CD4-positive, alpha-beta T cell treated with Interleukin-10 for 1 hour (primary cell): Measurements from ENCODE around the gene LRRD1.
A peak's percentile ranks its signal among the peaks of the same experiment; 100 is the strongest.
"Not testable (repeated sequence)": the region's sequence is repeated elsewhere in the genome, so short reads cannot be mapped to it uniquely, and the experiment has no call there.

Experiments used
- DNase-seq: peaks from one replicate; pipeline ENCODE4 v3.0.0-alpha.2; 2020

LRRD1 gene

DNA sequence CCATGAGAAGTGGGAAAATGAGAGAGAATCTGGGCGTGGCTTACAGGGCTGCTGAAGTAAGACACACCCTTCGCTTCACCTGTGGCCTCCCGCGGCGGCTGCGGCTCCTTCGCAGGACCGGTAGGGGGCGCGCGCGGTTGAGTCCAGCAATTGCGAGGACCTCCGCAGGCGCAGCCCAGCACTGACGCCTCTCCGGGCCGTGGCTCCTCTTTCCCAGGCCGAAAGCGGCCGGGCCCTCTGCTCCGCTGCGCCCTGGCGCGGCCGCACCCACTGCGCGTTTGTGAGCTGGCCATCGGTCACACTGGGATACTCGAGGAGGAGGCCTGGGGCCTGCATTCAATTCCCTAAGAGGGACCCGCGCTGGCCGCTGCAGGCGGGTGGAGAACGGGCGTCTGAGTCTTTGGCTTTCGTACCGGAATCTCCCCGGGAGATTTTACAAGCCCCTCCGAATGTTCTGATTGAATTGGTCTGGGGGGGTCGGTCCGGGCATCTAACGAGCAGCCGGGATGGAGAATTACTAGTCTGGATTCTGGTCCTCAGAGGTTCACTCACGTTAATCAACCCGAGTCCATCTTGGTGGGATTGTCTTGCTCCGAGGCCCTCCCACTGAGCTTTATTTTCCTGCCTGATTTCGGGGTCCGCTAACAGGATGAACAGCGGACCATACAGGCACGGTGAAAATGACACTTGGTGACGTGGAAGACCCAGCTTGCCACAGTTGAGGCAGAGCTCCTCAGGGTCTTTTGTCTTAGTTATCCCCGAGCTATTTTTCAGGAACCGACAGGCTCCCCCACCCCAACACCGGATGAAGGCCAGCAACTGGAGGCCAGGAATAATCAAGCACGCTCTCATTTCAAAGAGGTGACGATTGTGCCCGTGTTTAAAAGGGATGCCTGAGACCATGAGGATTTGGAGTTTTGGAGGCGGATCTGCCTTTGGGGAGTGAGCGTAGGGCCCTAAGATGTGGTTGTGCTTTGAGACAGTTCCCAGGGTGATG lies at the start of gene LRRD1:
Gene LRRD1 (minus strand): TSS at position 215 of the 997 bp plus-strand sequence. CDS start 13,940 bp downstream, outside the sequence.
- DNase-seq = peak; percentile 91

DNA sequence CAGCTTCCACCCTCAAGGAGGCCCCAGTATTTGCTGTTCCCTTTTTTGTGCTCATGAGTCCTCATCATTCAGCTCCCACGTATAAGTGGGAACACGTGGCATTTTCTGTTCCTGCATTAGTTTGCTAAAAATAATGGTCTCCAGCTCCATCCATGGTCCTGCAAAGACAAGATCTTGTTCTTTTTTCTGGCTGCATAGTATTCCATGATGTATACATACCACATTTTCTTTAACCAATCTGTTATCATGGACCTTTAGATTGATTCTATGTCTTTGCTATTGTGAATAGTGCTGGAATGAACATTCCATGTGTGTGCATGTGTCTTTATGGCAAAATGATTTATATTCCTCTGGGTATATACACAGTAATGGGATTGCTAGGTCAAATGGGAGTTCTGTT lies 49.8 kb upstream of the LRRD1 start:
- DNase-seq = no peak

DNA sequence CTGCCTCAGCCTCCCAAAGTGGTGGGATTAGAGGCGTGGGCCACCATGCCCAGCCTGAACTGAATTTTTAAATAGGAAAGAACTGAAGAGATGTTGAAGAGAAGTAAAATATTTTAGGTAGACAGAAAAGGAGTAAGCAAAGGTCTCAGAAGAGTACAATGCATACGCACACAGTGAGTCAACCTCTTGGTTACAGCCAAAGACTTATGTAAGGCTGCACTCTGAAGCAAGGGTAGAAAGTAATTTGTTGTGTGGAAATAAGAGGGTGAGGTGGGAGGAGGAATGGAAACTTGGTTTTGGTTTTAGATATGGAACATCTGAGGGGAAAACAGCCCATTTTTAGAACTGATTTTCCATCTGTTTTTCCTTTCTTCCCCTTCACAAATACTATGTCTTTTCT lies 49.2 kb upstream of the LRRD1 start:
- DNase-seq = no peak

DNA sequence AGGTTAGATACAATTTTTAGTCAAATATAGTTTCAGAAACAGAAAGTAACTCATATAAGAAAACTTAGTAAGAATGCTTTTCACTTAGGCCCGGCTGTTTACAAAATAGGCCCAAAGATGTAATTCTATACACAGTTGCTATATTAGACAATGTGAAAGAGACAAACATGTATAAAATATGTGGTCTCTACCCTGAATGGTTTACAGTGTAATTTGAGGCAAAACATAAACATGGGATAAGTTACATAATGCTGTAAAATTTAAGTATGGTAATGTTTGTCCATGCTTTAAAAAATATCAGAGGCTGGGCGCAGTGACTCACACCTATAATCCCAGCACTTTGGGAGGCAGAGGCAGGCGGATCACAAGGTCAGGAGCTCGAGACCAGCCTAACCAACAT lies 48.0 kb upstream of the LRRD1 start:
- DNase-seq = no peak

DNA sequence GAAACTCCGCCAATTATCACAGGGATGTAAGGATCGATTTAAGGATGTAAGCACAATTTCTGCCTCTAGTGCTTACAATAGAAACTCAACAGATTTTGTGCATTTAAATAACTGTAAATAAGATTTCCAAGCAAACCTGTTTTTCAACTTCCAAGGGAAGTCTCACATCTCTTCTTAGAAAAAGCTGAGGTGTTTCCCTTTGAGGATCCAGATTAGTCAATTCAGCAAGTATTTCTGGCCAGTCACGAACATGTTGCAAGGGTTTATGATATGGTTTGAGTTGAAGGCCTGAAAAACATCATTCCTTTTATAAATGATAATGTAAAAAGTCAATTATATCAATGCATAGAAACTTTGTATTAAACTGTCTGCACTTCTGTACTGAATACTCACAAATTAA lies 42.8 kb upstream of the LRRD1 start:
- no peak for DNase-seq

DNA sequence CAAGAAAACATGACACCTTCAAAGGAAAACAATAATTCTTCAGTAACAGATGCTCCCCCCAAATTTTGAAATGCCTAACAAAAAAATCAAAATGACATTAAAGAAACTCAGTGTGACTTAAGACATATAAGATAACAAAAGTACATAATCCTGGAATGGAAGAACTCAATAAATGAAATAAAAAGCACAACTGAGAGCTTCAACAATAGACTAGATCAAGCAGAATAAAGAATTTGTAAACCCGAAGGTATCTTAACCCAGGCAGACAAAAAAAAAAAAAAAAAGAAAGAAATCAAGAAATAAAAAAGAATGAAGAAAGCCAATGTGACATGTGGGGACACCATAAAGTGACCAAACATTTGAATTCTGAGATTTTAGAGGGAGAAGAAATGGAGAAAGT lies 27.7 kb upstream of the LRRD1 start:
- DNase-seq = peak; percentile 2

DNA sequence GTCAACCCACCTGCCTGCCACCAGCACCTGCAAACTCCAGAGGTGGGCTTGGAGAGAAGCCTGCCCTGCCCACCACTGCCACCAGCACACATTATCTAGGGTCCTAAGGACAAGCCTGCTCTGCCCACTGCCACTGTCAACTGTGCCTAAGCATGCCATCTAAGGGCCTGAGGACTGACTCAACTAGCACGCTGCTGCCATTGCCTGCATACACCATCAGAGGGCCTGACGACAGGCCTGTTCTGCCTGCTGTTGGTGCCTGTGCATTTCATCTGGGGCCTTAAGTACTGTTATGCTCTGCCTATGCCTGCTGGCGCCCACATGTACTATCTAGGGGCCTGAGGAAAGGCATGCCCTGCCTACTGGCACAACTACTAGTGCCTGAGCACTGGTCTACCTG lies 27.0 kb upstream of the LRRD1 start:
- DNase-seq = no peak

DNA sequence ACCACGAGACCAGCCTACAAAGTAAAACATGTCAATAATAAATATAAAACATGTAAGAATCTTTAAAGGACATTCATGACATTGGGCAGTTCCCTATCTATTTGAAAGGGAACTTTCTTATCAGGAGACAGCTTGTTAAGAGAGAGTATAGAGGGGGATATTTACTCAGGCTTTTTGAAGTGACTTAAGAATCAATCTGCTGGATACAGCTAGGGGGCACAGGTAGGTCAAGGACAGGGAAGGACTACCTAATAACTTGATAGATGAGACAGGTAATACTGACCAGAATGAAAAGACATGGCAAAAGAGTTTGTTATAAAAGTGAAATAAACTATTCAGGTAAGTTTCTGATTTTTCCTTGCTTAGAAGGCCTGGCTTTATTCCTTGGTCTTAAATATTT lies 21.8 kb upstream of the LRRD1 start:
- DNase-seq = no peak

DNA sequence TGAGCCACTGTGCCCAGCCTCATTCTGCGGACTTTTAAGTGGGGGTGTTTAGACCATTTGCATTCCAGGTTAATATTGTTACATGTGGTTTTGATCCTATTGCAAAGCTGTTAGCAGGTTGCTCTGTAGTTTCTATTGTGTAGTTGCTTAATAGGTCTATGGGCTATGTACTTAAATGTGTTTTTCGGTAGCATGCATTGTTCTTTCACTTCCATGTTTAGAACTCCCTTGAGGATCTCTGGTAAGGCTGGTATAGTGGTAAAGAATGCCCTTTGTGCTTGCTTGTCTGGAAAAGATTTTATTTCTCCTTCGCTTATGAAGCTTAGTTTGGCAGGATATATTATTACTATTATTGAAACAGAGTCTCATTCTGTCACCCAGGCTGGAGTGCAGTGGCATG lies 13.4 kb upstream of the LRRD1 start:
- DNase-seq = no peak

DNA sequence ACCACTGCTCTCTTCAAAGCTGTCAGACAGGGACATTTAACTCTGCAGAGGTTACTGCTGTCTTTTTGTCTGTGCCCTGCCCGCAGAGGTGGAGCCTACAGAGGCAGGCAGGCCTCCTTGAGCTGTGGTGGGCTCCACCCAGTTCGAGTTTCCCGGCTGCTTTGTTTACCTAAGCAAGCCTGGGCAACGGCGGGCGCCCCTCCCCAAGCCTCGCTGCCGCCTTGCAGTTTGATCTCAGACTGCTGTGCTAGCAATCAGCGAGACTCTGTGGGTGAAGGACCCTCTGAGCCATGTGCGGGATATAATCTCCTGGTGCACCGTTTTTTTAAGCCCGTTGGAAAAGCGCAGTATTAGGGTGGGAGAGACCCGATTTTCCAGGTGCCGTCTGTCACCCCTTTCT lies 10.3 kb upstream of the LRRD1 start:
- DNase-seq = not testable (repeated sequence)

DNA sequence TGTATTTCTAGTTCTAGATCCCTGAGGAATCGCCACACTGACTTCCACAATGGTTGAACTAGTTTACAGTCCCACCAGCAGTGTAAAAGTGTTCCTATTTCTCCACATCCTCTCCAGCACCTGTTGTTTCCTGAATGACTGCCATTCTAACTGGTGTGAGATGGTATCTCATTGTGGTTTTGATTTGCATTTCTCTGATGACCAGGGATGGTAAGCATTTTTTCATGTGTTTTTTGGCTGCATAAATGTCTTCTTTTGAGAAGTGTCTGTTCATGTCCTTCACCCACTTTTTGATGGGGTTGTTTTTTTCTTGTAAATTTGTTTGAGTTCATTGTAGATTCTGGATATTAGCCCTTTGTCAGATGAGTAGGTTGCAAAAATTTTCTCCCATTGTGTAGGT lies 5.4 kb upstream of the LRRD1 start:
- not testable (repeated sequence) for DNase-seq

DNA sequence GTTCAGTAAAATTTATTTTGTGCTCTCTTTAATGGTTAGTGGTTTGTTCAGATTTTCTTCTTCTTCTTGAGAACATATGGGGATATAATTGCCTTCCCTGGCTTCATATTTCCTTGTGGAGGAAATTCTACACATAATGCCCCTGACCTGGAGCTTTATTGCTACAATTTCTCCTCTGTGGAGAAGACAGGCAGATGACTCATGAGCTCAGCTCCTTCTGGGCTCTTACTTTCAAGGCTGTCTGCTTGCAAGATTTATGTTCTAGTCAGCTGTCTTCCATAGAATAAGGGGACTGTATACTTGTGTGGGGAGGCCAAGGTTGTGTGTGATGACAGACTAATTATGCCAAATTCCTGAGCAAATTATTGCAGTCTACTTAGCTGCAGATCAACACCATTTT lies 1.6 kb downstream of the LRRD1 start:
- no peak for DNase-seq

DNA sequence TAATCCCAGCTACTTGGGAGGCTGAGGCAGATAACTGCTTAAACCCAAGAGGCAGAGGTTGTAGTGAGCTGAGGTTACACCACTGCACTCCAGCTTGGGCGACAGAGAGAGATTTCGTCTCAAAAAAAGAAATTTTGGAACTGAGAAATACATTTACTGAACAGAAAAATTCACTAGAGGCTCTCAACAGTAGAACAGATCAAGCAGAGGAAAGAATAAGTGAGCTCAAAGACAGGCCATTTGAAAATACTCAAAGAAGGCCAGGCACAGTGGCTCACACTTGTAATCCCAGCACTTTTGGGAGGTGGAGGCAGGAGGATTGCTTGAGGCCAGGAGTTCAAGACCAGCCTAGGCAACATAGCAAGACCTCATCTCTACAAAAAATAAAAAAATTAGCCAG lies 9.4 kb downstream of the LRRD1 start:
- not testable (repeated sequence) for DNase-seq

DNA sequence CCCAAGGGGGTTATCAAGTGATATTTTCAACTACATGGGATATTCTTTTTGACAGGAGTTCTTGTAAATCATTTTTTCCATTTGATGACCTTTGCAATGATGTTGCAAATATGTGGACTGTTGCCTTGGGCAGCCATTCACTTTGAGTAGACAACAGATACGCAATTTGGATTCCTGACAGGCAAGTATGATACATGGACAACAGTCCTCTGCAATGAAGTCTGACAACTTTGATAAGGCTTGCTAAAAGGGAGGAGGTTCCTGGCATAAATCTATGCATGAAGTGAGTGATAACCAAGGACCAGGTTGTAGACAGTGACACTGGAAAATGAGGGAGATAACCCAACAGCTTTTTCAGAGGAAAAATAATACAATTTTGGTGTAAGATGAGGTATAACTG lies 17.7 kb downstream of the LRRD1 start:
- DNase-seq = no peak

DNA sequence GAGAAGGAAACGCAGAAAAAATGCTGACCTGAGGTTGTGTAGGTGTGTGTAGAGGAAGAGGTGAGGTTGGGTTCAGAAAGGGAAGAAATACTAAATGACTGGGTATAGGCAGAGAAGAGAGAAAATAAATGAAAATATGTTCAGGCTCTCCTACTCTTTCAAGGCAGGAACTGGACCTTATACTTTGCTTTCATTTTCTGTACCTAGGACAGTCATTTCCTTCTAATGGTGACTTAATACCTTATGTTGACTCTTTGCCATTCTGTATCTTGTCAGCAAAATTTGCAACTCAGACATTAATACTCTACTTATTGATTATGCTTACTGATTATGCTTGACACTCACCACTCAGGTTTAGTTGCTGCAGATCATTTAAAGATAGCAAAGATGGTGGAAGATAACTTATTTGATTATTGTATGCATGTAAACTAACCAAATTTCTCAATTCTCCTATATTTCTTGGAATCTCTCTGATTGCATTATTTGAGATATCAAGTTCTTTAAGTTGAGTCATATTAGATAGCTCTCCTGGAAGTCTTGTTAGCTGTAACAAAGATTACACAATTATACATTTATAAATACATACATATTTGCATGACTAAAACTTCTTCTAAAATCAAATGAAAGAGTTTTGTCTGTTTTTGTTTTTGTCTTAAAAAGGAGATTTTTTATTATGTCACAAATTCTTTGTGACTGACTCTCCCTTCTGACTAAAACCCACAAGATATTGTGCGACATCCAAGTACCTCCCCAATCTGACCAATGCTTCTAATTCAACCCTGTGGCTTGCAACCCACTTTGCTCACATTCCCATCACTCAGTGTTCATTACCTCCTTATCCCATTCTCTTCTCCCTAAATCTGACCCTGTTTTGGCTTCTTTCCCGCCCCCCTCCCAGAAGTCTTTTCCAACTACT lies 20.0 kb downstream of the LRRD1 start:
- no peak for DNase-seq

DNA sequence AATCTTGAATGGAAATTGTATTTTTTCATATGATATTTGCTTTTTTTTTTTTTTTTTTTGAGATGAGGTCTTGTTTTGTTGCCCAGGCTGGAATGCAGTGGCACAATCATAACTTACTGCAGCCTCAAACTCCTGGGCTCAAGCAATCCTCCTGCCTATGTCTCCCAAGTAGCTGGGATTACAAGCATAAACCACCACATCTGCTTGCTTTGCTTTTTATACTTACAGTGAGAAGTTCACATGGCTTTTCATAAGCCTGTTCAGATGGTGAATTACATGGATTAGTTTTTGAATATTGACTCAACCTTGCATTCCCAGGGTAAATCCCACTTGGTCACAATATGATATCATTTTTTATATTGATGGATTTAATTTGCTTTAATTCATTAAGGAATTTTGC lies 22.0 kb downstream of the LRRD1 start:
- DNase-seq = no peak

DNA sequence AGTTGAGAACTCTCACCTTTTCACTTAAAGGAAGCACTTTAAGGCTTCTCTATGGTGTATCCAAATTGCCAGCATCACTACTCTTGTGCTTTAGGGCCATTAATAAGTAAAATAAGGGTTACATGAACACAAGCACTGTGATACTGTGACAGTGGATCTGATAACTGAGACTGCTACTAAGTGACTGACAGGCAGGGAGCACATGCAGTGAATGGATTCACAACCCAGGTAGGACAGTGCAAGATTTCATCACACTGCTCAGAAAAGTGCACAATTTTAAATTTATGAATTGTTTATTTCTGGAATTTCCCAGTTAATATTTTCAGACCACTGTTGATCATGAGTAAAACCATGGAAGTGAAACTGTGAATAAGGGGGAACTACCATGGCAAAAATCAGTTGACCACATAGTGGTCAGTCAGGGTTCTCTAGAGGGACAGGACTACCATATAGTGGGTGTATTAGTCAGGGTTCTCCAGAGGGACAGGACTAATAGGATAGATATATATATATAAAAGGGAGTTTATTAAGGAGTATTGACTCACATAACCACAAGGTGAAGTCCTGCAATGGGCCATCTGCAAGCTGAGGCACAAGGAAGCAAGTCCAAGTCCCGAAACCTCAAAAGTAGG lies 23.7 kb downstream of the LRRD1 start:
- no peak for DNase-seq

DNA sequence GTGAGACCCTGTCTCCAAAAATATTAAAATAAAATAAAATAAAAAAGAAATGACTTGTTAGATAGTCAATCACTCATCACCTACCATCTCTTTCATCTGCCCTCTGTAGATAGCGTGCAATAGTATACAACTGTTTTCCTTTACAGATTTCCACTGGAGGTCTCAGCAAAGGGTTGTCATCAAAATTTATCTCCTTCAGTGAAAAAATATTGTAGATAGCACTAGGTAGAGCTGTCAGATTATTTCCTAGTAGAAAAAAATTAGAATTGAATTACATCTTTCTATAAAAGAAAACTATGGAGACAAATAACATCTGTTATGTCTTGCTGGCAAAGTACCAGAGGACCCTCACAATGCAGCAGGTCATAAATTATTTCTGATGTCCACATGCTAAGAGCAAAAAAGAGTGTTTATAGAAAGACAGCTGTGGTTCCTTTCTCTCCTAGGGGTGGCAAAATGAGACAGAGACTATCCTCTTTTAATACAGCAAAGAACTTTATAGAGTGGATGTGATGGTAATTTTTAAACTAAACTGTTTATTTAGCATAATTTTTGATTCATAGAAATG lies 28.4 kb downstream of the LRRD1 start:
- no peak for DNase-seq

DNA sequence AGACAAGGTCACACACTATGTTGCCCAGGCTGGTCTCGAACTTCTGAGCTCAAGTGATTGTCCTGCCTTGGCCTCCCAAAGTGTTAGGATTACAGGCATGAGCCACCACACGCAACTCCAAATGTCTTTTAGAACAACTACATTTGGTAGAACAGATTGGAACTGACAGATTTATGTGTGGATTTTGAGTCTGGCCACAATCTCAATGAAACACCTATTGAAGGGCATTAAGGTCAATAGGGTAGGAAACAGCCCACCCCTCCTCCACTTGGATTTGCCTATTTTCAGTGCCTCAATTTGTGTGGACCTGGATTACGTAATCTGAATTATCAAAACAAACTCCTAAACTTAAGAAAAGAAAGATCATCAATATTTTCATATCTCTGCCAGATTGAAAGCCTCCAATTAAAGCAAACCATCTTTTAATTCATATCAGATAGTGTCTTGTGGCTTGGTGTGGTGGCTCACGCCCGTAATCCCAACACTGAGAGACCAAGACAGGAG lies 29.2 kb downstream of the LRRD1 start:
- no peak for DNase-seq

DNA sequence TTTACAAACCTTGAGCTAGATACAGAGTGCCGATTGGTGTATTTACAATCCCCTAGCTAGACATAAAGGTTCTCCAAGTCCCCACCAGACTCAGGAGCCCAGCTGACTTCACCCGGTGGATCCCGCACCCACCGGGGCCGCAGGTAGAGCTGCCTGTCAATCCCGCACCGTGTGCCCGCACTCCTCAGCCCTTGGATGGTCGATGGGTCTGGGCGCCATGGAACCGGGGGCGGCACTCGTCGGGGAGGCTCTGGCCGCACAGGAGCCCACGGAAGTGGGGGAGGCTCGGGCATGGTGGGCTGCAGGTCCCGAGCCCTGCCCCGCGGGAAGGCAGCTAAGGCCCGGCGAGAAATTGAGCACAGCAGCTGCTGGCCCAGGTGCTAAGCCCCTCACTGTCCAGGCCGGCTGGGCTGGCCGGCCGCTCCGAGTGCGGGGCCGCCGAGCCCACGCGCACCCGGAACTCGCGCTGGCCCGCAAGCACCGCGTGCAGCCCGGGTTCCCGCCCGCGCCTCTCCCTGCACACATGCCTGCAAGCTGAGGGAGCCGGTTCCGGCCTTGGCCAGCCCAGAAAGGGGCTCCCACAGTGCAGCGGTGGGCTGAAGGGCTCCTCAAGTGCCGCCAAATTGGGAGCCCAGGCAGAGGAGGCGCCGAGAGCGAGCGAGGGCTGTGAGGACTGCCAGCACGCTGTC lies 35.6 kb downstream of the LRRD1 start:
- not testable (repeated sequence) for DNase-seq

DNA sequence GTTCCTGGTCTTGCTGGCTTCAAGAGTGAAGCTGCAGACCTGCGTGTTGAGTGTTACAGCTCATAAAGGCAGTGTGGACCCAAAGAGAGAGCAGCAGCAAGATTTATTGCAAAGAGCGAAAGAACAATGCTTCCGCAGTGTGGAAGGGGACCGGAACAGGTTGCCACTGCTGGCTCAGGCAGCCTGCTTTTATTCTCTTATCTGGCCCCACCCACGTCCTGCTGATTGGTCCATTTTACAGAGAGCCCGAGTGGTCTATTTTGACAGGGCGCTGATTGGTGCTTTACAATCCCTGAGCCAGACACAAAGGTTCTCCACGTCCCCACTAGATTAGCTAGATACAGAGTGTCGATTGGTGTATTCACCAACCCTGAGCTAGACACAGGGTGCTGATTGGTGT lies 36.2 kb downstream of the LRRD1 start:
- DNase-seq = not testable (repeated sequence)

DNA sequence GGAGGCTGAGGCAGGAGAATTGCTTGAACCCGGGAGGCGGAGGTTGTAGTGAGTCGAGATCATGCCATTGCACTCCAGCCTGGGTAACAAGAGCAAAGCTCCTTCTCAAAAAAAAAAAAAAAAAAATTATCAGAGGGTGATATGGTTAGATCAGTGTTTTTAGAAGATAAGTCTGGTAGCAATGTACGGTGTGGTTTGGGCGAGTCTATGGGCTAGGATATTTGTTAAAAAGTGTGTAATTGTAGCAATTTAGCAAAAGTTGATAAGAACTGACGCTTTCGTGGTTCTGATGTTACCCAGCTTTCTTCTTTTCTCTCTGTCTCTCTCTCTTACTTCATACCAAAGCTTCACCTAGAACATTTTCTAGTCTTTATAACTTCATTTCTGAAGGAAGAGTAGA lies 37.8 kb downstream of the LRRD1 start:
- DNase-seq = no peak
